ENCODE data around the gene RIN1.
A peak's percentile ranks its signal among the peaks of the same experiment; 100 is the strongest.

GRCh38 chr11:66312549-66313320 lies 23.5 kb downstream of the RIN1 start:
- TF ChIP-seq, protein P1, sequence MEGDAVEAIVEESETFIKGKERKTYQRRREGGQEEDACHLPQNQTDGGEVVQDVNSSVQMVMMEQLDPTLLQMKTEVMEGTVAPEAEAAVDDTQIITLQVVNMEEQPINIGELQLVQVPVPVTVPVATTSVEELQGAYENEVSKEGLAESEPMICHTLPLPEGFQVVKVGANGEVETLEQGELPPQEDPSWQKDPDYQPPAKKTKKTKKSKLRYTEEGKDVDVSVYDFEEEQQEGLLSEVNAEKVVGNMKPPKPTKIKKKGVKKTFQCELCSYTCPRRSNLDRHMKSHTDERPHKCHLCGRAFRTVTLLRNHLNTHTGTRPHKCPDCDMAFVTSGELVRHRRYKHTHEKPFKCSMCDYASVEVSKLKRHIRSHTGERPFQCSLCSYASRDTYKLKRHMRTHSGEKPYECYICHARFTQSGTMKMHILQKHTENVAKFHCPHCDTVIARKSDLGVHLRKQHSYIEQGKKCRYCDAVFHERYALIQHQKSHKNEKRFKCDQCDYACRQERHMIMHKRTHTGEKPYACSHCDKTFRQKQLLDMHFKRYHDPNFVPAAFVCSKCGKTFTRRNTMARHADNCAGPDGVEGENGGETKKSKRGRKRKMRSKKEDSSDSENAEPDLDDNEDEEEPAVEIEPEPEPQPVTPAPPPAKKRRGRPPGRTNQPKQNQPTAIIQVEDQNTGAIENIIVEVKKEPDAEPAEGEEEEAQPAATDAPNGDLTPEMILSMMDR (IDR thresholded peaks at IDR 0.05): no peak
- peak; percentile 56 for TF ChIP-seq POLR2A (IDR thresholded peaks at IDR 0.05)
- peak; percentile 70 for TF ChIP-seq POLR2AphosphoS5 (IDR thresholded peaks at IDR 0.05)

Data from prostate gland (tissue), 2 donors.